ENCODE measurements around the gene WFDC9.
"Not testable (repeated sequence)": the region's sequence is repeated elsewhere in the genome, so short reads cannot be mapped to it uniquely, and the experiment has no call there.

Gene WFDC9

DNA sequence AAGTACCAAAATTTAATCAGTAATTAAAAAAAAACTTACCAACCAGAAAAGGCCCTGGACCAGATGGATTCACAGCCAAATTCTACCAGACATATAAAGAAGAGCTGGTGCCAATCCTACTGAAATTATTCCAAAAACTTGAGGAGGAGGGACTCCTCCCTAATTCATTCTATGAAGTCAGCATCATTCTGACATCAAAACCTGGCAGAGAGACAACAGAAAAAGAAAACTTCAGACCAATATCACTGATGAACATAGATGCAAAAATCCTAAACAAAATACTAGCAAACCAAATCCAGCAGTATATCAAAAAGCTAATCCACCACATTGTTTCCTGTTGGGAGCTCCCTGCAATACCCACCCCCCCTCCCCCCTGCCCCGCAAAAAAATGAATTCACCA is 39.1 kb upstream of the WFDC9 start, which contains the start of gene WFDC11:
Gene WFDC11 (minus strand): TSS at position 101 of the 400 bp plus-strand sequence. CDS start 19,639 bp downstream, outside the sequence.
- no peak for TF ChIP-seq EZH2phosphoT487 (conservative IDR thresholded peaks at IDR 0.05; ENCODE audit: low read length)
- no peak for TF ChIP-seq CTCF (IDR thresholded peaks at IDR 0.05; ENCODE audit: insufficient read depth, low read length, poor library complexity, severe bottlenecking)
- no peak within 1 kb of the TSS for H3K4me3 ChIP-seq (ENCODE audit: insufficient read depth, low read length, poor library complexity, severe bottlenecking)
- H3K4me2 ChIP-seq (ENCODE audit: low read depth, low read length, poor library complexity, severe bottlenecking), result no peak within 1 kb of the TSS
- no peak within 1 kb of the TSS for H3K9ac ChIP-seq (ENCODE audit: low read length)
- H3K36me3 ChIP-seq (ENCODE audit: low read length), result no peaks in the 10 kb centered on the region
- no peak within 1 kb of the TSS for H2AFZ ChIP-seq (ENCODE audit: low read depth, low read length, severe bottlenecking)
- H3K27ac ChIP-seq (ENCODE audit: low read depth, low read length), result no peak within 1 kb of the TSS
- H3K27me3 ChIP-seq (ENCODE audit: low read length), result no peaks in the 10 kb centered on the region
- H3K9me3 ChIP-seq (ENCODE audit: insufficient read depth, low read length), result no peaks in the 10 kb centered on the region
- H4K20me1 ChIP-seq (ENCODE audit: low read depth, low read length), result no peaks in the 10 kb centered on the region
- H3F3A ChIP-seq (ENCODE audit: insufficient read depth), result no peaks in the 10 kb centered on the region
- no peaks in the 10 kb centered on the region for H3K79me2 ChIP-seq (ENCODE audit: insufficient read depth, low read length)
- H3K9me2 ChIP-seq (replicated peaks; ENCODE audit: insufficient read depth, low read length), result no peaks in the 10 kb centered on the region

- H3F3A ChIP-seq (ENCODE audit: insufficient read depth); H3K9me2 ChIP-seq (replicated peaks; ENCODE audit: insufficient read depth, low read length); H4K20me1 ChIP-seq (ENCODE audit: low read depth, low read length); H3K9me3 ChIP-seq (ENCODE audit: insufficient read depth, low read length); H2AFZ ChIP-seq (ENCODE audit: low read depth, low read length, severe bottlenecking); H3K4me2 ChIP-seq (ENCODE audit: low read depth, low read length, poor library complexity, severe bottlenecking); H3K9ac ChIP-seq (ENCODE audit: low read length); H3K27me3 ChIP-seq (ENCODE audit: low read length); H3K36me3 ChIP-seq (ENCODE audit: low read length); H3K27ac ChIP-seq (ENCODE audit: low read depth, low read length); H3K79me2 ChIP-seq (ENCODE audit: insufficient read depth, low read length); H3K4me3 ChIP-seq (ENCODE audit: insufficient read depth, low read length, poor library complexity, severe bottlenecking): not testable (repeated sequence)
Measured at GRCh38 chr20:45657038-45657437, 26.0 kb upstream of the WFDC9 start.

DNA sequence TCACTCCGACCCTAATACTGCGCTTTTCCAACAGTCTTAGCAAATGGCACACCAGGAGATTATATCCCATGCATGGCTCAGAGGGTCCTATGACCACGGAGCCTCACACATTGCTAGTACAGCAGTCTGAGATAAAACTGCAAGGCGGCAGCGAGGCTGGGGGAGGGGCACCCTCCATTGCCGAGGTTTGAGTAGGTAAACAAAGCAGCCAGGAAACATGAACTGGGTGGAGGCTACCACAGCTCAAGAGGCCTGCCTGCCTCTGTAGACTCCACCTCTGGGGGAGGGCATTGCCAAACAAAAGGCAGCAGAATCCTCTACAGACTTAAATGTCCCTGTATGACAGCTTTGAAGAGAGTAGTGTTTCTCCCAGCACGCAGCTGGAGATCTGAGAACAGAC is 20.6 kb upstream of the WFDC9 start:
- not testable (repeated sequence) for H3K9me3 ChIP-seq (ENCODE audit: insufficient read depth, low read length); H3K9ac ChIP-seq (ENCODE audit: low read length); H3K4me2 ChIP-seq (ENCODE audit: low read depth, low read length, poor library complexity, severe bottlenecking); H3K27me3 ChIP-seq (ENCODE audit: low read length); H3K79me2 ChIP-seq (ENCODE audit: insufficient read depth, low read length); H3K36me3 ChIP-seq (ENCODE audit: low read length); H3K9me2 ChIP-seq (replicated peaks; ENCODE audit: insufficient read depth, low read length); H3F3A ChIP-seq (ENCODE audit: insufficient read depth); H2AFZ ChIP-seq (ENCODE audit: low read depth, low read length, severe bottlenecking); H3K27ac ChIP-seq (ENCODE audit: low read depth, low read length); H3K4me3 ChIP-seq (ENCODE audit: insufficient read depth, low read length, poor library complexity, severe bottlenecking); H4K20me1 ChIP-seq (ENCODE audit: low read depth, low read length)

- TF ChIP-seq EZH2phosphoT487 (conservative IDR thresholded peaks at IDR 0.05; ENCODE audit: low read length) (no peak), CTCF (IDR thresholded peaks at IDR 0.05; ENCODE audit: insufficient read depth, low read length, poor library complexity, severe bottlenecking) (no peak)
- Histone ChIP-seq H3F3A (ENCODE audit: insufficient read depth) (no peaks in the 10 kb centered on the region), H3K27me3 (ENCODE audit: low read length) (no peaks in the 10 kb centered on the region), H2AFZ (ENCODE audit: low read depth, low read length, severe bottlenecking) (no peak overlapping the region), H3K4me2 (ENCODE audit: low read depth, low read length, poor library complexity, severe bottlenecking) (no peak overlapping the region), H3K36me3 (ENCODE audit: low read length) (no peaks in the 10 kb centered on the region), H3K27ac (ENCODE audit: low read depth, low read length) (no peak overlapping the region), H4K20me1 (ENCODE audit: low read depth, low read length) (no peaks in the 10 kb centered on the region), H3K9ac (ENCODE audit: low read length) (no peak overlapping the region), H3K4me3 (ENCODE audit: insufficient read depth, low read length, poor library complexity, severe bottlenecking) (no peak overlapping the region), H3K9me3 (ENCODE audit: insufficient read depth, low read length) (no peaks in the 10 kb centered on the region), H3K79me2 (ENCODE audit: insufficient read depth, low read length) (no peaks in the 10 kb centered on the region), H3K9me2 (replicated peaks; ENCODE audit: insufficient read depth, low read length) (no peaks in the 10 kb centered on the region)
Measured at GRCh38 chr20:45649312-45649863, 18.3 kb upstream of the WFDC9 start.
